ENCODE data around the gene WIPF1.

WIPF1 gene

DNA sequence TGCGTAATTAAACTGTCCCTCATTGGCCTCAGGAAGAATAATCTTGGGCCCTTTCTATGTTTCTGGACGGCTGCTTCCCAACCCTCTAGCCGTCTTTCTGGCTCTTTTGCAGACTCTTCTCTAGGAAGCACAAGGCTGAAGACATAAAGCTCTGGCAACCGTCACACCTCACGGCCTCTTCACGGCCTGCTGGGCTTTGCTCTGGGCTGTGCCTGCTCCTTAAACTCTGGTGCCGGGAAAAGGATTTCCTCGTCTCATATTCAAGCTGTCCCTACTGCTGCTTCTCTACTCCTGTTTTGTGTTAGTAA lies 36.0 kb upstream of the WIPF1 start:
- H3K4me1 ChIP-seq (ENCODE audit: control insufficient read depth, insufficient read depth, low read length) = no peaks in the 10 kb centered on the region
- H3K9me3 ChIP-seq (ENCODE audit: control insufficient read depth, insufficient read depth, low read depth, low read length) = no peaks in the 10 kb centered on the region
- TF ChIP-seq KLF7 (tag by site-specific recombination; IDR thresholded peaks at IDR 0.05; ENCODE audit: borderline replicate concordance) = no peak
- TF ChIP-seq ZNF366 (tag by site-specific recombination; conservative IDR thresholded peaks at IDR 0.05) = no peak
- no peak for TF ChIP-seq ZNF747 (tag by site-specific recombination; IDR thresholded peaks at IDR 0.05)
- no peak for TF ChIP-seq WT1 (tag by site-specific recombination; IDR thresholded peaks at IDR 0.05)
- TF ChIP-seq, protein P1, sequence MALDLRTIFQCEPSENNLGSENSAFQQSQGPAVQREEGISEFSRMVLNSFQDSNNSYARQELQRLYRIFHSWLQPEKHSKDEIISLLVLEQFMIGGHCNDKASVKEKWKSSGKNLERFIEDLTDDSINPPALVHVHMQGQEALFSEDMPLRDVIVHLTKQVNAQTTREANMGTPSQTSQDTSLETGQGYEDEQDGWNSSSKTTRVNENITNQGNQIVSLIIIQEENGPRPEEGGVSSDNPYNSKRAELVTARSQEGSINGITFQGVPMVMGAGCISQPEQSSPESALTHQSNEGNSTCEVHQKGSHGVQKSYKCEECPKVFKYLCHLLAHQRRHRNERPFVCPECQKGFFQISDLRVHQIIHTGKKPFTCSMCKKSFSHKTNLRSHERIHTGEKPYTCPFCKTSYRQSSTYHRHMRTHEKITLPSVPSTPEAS (tag by site-specific recombination; IDR thresholded peaks at IDR 0.05) = no peak
- no peak for TF ChIP-seq ZNF24 (tag by site-specific recombination; IDR thresholded peaks at IDR 0.05)
- TF ChIP-seq ZNF211 (tag by site-specific recombination; IDR thresholded peaks at IDR 0.05; ENCODE audit: low read depth) = no peak
- TF ChIP-seq, protein P2, sequence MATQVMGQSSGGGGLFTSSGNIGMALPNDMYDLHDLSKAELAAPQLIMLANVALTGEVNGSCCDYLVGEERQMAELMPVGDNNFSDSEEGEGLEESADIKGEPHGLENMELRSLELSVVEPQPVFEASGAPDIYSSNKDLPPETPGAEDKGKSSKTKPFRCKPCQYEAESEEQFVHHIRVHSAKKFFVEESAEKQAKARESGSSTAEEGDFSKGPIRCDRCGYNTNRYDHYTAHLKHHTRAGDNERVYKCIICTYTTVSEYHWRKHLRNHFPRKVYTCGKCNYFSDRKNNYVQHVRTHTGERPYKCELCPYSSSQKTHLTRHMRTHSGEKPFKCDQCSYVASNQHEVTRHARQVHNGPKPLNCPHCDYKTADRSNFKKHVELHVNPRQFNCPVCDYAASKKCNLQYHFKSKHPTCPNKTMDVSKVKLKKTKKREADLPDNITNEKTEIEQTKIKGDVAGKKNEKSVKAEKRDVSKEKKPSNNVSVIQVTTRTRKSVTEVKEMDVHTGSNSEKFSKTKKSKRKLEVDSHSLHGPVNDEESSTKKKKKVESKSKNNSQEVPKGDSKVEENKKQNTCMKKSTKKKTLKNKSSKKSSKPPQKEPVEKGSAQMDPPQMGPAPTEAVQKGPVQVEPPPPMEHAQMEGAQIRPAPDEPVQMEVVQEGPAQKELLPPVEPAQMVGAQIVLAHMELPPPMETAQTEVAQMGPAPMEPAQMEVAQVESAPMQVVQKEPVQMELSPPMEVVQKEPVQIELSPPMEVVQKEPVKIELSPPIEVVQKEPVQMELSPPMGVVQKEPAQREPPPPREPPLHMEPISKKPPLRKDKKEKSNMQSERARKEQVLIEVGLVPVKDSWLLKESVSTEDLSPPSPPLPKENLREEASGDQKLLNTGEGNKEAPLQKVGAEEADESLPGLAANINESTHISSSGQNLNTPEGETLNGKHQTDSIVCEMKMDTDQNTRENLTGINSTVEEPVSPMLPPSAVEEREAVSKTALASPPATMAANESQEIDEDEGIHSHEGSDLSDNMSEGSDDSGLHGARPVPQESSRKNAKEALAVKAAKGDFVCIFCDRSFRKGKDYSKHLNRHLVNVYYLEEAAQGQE (tag by site-specific recombination; IDR thresholded peaks at IDR 0.05) = no peak
- no peak for TF ChIP-seq MYNN (tag by site-specific recombination; IDR thresholded peaks at IDR 0.05; ENCODE audit: borderline replicate concordance)
- TF ChIP-seq, protein P3, sequence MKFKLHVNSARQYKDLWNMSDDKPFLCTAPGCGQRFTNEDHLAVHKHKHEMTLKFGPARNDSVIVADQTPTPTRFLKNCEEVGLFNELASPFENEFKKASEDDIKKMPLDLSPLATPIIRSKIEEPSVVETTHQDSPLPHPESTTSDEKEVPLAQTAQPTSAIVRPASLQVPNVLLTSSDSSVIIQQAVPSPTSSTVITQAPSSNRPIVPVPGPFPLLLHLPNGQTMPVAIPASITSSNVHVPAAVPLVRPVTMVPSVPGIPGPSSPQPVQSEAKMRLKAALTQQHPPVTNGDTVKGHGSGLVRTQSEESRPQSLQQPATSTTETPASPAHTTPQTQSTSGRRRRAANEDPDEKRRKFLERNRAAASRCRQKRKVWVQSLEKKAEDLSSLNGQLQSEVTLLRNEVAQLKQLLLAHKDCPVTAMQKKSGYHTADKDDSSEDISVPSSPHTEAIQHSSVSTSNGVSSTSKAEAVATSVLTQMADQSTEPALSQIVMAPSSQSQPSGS (tag by site-specific recombination; IDR thresholded peaks at IDR 0.05; ENCODE audit: low read depth) = no peak
- ChIA-PET CTCF (interaction anchor here (1.4 kb wide), 1 partner anchor 66 kb away, joined by 6 read pairs; no protein-coding TSS in a partner anchor), POLR2A (no interaction called here)
- H3K4me3 ChIP-seq (ENCODE audit: low read depth, low read length) = no peak overlapping the region
- no peaks in the 10 kb centered on the region for H3K36me3 ChIP-seq (ENCODE audit: control insufficient read depth in 2 of 2, insufficient read depth in 1 of 2, low read length in 2 of 2)
- no peak overlapping the region for H3K27ac ChIP-seq (ENCODE audit: extremely low read depth, low read depth, low read length)

DNA sequence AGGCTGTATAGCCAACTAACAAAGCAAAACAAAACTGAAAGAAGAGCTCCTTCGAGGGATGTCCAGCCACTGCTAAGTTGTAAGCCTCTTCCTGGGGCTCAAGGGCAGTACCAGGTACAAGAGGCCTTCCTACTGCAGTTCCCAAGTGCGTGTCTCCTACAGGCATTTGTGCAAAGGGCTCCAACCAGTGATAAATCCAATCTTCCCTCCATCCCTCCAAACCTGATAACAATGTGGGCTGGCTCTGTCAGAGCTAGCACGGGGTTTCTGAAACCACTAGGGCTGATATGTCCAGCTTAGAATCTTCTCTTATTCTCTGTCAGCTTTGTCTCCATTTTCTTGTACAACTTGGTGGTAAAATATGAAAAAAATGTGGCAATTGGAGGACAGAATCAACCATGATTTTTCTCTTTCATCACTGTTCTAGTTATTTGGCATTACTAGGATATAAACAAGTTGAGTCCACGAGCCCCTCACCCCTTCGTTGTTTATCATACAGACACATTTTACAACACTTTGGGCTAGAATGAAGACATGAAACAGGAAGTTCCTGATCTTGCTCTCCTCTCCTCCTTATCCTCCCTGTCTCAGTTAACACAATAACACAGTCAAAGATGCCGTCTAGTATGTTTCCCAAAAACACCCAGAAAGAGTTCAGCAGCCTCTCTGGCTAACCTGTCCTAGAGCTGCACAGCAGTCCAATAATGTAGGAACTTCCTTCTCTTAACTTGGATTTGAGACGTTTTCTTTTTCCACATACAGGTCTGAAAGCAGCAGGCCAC lies 35.4 kb upstream of the WIPF1 start:
- Histone ChIP-seq H3K9me3 (ENCODE audit: control insufficient read depth, insufficient read depth, low read depth, low read length) (no peaks in the 10 kb centered on the region), H3K36me3 (ENCODE audit: control insufficient read depth in 2 of 2, insufficient read depth in 1 of 2, low read length in 2 of 2) (no peaks in the 10 kb centered on the region), H3K4me3 (ENCODE audit: low read depth, low read length) (no peak overlapping the region), H3K27ac (ENCODE audit: extremely low read depth, low read depth, low read length) (no peak overlapping the region), H3K4me1 (ENCODE audit: control insufficient read depth, insufficient read depth, low read length) (no peaks in the 10 kb centered on the region)
- CTCF ChIA-PET = interaction anchor here (1.4 kb wide), 1 partner anchor 67 kb away, joined by 6 read pairs; no protein-coding TSS in a partner anchor
- POLR2A ChIA-PET = no interaction called here
- TF ChIP-seq ZNF404 (tag by site-specific recombination; IDR thresholded peaks at IDR 0.05) = no peak
- no peak for TF ChIP-seq ZNF366 (tag by site-specific recombination; conservative IDR thresholded peaks at IDR 0.05)
- TF ChIP-seq KLF7 (tag by site-specific recombination; IDR thresholded peaks at IDR 0.05; ENCODE audit: borderline replicate concordance) = no peak
- no peak for TF ChIP-seq ZNF426 (tag by site-specific recombination; IDR thresholded peaks at IDR 0.05)
- TF ChIP-seq ZNF266 (tag by site-specific recombination; IDR thresholded peaks at IDR 0.05; ENCODE audit: low read depth) = no peak
- TF ChIP-seq ZNF341 (tag by site-specific recombination; IDR thresholded peaks at IDR 0.05; ENCODE audit: low read depth) = no peak
- no peak for TF ChIP-seq OVOL3 (tag by site-specific recombination; IDR thresholded peaks at IDR 0.05)
- TF ChIP-seq ZNF521 (tag by site-specific recombination; IDR thresholded peaks at IDR 0.05) = no peak
- TF ChIP-seq ZNF140 (tag by site-specific recombination; IDR thresholded peaks at IDR 0.05) = no peak
- TF ChIP-seq, protein P4, sequence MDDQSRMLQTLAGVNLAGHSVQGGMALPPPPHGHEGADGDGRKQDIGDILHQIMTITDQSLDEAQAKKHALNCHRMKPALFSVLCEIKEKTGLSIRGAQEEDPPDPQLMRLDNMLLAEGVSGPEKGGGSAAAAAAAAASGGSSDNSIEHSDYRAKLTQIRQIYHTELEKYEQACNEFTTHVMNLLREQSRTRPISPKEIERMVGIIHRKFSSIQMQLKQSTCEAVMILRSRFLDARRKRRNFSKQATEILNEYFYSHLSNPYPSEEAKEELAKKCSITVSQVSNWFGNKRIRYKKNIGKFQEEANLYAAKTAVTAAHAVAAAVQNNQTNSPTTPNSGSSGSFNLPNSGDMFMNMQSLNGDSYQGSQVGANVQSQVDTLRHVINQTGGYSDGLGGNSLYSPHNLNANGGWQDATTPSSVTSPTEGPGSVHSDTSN (CRISPR knock-in tag; IDR thresholded peaks at IDR 0.05) = no peak
- TF ChIP-seq, protein P5, sequence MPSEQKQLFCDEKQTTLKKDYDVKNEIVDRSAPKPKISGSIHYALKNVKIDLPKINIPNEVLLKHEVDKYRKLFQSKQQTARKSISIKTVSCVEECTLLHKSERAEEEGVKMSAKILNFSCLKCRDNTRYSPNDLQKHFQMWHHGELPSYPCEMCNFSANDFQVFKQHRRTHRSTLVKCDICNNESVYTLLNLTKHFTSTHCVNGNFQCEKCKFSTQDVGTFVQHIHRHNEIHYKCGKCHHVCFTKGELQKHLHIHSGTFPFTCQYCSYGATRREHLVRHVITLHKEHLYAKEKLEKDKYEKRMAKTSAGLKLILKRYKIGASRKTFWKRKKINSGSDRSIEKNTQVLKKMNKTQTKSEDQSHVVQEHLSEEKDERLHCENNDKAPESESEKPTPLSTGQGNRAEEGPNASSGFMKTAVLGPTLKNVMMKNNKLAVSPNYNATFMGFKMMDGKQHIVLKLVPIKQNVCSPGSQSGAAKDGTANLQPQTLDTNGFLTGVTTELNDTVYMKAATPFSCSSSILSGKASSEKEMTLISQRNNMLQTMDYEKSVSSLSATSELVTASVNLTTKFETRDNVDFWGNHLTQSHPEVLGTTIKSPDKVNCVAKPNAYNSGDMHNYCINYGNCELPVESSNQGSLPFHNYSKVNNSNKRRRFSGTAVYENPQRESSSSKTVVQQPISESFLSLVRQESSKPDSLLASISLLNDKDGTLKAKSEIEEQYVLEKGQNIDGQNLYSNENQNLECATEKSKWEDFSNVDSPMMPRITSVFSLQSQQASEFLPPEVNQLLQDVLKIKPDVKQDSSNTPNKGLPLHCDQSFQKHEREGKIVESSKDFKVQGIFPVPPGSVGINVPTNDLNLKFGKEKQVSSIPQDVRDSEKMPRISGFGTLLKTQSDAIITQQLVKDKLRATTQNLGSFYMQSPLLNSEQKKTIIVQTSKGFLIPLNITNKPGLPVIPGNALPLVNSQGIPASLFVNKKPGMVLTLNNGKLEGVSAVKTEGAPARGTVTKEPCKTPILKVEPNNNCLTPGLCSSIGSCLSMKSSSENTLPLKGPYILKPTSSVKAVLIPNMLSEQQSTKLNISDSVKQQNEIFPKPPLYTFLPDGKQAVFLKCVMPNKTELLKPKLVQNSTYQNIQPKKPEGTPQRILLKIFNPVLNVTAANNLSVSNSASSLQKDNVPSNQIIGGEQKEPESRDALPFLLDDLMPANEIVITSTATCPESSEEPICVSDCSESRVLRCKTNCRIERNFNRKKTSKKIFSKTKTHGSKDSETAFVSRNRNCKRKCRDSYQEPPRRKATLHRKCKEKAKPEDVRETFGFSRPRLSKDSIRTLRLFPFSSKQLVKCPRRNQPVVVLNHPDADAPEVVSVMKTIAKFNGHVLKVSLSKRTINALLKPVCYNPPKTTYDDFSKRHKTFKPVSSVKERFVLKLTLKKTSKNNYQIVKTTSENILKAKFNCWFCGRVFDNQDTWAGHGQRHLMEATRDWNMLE (tag by site-specific recombination; conservative IDR thresholded peaks at IDR 0.05; ENCODE audit: low read depth) = no peak
- TF ChIP-seq ZNF174 (tag by site-specific recombination; IDR thresholded peaks at IDR 0.05) = no peak
- TF ChIP-seq ZNF544 (tag by site-specific recombination; IDR thresholded peaks at IDR 0.05) = no peak
- no peak for TF ChIP-seq ZNF169 (tag by site-specific recombination; IDR thresholded peaks at IDR 0.05)
